ENCODE results near the gene PHF2. TPM values are rescaled to one million over a fixed set of nuclear protein-coding genes. Genes with fewer than 3 reads are reported as not detected.

PHF2 gene
- total RNA-seq, result 22.4 TPM

GRCh38 chr9:93576258-93577077 is at the start of gene PHF2:
TSS of gene PHF2 (plus strand) at chr9:93576584. CDS start at chr9:93576774, 190 bp downstream.
- DNase-seq, result no peak

DNA sequence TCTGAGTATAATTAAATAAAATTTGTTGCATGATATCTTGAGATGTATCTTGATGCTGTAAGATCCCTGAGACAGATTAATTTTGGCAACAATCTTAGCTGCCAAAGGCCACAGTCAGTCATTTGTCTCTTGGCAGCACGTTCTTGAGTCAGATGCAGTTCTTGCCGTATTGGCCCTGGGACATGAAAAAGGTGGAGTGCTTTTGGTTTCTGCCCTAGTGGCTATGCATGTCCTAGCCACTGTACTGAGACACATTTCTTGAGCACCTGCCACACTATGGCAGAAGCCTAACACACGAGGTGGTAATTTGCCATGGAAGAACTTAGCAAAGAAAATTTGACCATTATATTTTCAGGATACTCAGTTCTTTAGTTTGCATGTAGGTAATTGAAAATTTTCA is 45.0 kb upstream of the PHF2 start:
- no peak for DNase-seq

- no peak for DNase-seq
Measured at GRCh38 chr9:93532141-93532540, 44.2 kb upstream of the PHF2 start.

- no peak for DNase-seq
Measured at GRCh38 chr9:93533863-93534262, 42.5 kb upstream of the PHF2 start.

DNA sequence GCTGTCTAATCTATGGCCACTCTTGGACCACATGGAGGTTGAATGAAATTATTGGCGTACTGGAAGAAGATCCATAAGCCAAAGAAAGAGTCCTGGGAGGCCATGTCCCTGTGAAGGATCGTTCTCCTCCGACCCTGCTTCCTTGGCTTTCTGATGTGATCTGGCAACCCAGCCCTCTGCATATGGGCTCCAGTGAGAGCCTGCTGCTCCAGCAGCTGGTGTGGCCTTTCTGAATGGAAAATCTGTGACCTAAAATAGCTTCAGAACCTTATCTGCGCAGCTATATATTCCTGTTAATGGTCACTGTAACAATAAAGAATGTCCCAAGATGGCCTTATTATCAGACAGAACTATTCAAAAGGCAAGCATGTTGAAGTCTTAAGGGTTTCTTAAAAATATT is 40.2 kb upstream of the PHF2 start:
- no peak for DNase-seq

GRCh38 chr9:93536874-93537273 is 39.5 kb upstream of the PHF2 start:
- DNase-seq, result no peak

GRCh38 chr9:93540305-93540704 is 36.1 kb upstream of the PHF2 start:
- DNase-seq, result no peak

GRCh38 chr9:93541005-93541404 is 35.4 kb upstream of the PHF2 start:
- no peak for DNase-seq

- no peak for DNase-seq
Measured at GRCh38 chr9:93541581-93542349, 34.6 kb upstream of the PHF2 start.

- no peak for DNase-seq
Measured at GRCh38 chr9:93543117-93543516, 33.3 kb upstream of the PHF2 start.

- DNase-seq, result no peak
Measured at GRCh38 chr9:93546356-93546755, 30.0 kb upstream of the PHF2 start.

- no peak for DNase-seq
Measured at GRCh38 chr9:93549611-93550010, 26.8 kb upstream of the PHF2 start.

DNA sequence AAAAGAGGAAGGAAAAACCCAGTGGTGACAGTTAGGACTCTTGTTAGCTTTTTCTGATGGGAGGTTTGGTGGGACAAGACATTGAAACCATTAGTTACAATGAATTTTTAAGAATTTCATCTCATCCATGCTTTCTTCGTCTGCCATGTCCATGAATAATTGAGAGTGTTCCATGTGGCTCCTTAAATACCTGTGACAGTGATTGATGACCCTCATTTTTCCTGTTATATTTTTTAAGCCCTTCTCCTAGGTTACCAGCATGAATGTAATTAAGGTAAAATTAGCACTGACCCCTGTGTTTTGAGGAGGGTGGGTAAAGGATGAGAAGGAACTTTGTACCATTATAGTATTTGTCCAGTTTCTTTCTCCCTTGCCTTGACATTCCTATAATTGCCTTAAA is 23.5 kb upstream of the PHF2 start:
- no peak for DNase-seq

DNA sequence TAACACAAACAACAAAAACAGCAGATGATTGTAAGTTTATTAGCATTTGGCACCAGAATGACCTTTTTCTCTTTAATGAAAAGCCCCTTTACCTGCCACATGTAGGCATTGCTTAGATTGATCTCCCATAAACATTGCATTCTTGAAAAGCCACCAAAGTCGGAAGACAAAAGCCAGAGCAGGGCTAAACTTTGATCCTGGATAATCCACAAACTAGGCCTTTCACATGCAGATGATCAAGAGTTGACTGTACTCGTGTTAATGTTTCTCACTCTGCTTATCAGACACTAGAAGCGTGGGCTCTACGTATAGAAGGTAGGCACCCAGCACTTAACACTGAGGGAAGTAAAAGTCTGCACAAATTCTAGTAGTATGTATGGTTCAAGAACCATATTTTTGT is 21.0 kb upstream of the PHF2 start:
- no peak for DNase-seq

DNA sequence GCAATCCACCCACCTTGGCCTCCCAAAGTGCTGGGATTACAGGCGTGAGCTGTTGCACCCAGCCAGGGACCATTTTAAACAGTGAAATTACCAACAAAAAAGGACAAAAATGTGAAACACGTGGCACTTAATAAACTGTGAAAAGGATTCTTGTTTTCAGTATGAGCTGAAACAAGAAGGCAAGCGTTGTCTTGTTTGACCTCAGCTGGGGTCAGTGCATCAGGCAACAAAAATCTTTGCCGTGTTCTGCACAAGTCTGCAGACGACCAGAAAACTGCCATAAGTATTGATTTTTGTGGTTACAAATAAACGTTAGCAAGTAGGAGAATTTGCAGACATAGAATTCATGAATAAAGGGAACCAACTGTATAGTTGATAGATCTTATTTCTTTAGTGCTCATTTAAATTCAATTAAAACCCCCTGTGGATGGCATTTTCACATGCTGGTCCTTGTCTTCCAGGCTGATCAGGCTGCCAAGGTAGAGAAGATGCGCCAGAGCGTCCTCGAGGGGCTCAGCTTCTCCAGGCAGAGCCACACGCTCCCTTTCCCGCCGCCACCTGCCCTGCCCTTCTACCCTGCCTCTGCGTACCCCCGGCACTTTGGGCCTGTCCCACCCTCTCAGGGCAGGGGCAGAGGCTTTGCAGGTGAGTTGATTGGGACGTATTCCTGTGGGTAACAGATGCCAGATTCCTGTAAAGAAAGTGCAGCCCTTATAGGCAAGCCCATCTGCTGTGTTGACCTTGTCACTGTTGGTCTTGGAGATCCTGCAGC is 18.8 kb upstream of the PHF2 start:
- DNase-seq, result no peak

- no peak for DNase-seq
Measured at GRCh38 chr9:93558503-93558902, 17.9 kb upstream of the PHF2 start.

GRCh38 chr9:93560991-93561390 is 15.4 kb upstream of the PHF2 start:
- DNase-seq, result no peak

DNA sequence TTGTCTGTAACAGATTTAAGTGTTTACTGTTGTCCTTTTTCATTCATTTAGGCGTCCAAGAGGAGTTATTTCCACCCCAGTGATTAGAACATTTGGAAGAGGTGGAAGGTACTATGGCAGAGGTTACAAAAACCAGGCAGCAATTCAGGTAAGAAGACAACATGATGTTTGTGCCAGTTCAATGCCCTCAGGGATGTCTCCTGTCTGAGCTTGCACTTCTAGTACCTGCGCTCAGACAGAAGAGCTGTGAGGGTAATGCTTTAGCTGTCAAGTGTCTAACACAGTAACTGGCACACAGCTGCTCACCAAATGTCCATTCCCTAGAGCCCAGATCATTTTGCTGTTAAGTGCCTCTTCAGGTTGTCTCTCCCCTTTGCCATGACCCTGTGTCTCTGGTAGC is 14.2 kb upstream of the PHF2 start:
- DNase-seq, result no peak

- no peak for DNase-seq
Measured at GRCh38 chr9:93565089-93565488, 11.3 kb upstream of the PHF2 start.

DNA sequence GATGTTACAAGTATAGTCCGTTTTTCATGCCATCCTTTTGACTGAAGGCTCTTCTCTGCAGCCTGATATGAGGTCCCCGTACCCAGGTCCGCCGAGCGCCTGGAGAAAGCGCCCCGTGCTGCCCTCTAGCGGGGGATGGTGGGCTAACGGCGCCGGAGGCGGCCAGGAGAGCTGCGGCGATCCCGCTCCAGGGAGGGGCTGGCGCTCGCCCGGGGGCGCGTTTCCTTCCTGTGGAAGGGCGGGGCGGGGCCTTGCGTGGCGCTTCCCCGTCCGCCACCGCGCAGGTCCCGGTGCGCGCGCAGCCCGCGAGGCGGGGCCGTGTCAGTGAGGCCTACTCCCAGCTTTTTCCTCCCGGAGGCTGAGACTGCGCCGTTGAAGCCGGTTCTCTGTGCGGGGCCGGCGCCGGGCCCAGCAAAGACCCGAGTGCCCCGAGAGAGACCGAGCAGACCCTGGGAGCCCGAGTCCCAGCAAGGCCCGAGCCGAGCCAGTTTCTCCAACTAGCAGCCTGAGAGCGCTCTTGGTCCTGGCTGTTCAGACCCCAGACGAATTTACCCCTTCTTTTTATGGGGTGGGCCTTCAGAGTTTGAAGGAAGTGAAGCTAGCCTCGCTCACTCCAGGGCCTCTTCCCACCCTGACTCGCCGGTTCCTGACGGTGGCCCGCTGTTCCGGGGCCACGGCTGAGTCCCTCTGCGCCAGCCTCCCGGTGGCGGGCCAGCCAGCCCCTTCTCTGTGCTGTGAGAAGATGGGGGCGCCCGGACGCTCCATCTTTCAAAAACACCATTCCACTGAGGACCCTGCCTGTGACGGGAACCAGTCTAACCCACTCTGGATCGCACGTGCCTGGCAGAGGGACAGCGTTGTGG is 9.7 kb upstream of the PHF2 start:
- DNase-seq, result peak; percentile 96

GRCh38 chr9:93567271-93567959 is 9.0 kb upstream of the PHF2 start:
- DNase-seq, result peak; percentile 6
